AG09319 (cell line): ENCODE measurements around the gene DIP2C.

Experiments used
- DNase-seq: peaks from one replicate; pipeline ENCODE4 v3.0.0-alpha.2; 2010; ENCODE audit warnings: low read depth; ENCODE audit errors: extremely low read depth
- TF ChIP-seq, protein P1 (sequence below): IDR thresholded peaks from 2 replicates; pipeline ENCODE4 v1.5.1; 2011; ENCODE audit warnings: low read depth, mild to moderate bottlenecking, inconsistent platforms, low read length, moderate library complexity

Gene DIP2C

DNA sequence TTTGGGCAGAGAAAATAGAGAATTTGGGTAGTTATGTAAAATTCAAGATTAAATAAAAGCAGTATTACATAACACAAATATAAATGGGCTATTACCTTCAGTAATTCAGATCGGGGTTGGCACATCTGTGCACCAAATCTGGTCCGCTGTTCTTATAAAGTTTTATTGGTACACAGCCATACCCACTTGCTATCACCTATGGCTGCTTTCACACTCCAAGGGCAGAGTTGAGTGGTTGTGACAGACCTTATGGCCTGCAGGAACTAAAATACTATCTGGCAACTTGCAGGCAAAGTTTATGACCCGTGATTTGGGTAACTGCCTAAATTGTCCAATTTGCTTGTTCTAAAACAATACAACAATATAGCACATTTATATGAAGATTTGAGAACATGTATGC lies 249.3 kb downstream of the DIP2C start:
- DNase-seq: no peak
- TF ChIP-seq, protein P1, sequence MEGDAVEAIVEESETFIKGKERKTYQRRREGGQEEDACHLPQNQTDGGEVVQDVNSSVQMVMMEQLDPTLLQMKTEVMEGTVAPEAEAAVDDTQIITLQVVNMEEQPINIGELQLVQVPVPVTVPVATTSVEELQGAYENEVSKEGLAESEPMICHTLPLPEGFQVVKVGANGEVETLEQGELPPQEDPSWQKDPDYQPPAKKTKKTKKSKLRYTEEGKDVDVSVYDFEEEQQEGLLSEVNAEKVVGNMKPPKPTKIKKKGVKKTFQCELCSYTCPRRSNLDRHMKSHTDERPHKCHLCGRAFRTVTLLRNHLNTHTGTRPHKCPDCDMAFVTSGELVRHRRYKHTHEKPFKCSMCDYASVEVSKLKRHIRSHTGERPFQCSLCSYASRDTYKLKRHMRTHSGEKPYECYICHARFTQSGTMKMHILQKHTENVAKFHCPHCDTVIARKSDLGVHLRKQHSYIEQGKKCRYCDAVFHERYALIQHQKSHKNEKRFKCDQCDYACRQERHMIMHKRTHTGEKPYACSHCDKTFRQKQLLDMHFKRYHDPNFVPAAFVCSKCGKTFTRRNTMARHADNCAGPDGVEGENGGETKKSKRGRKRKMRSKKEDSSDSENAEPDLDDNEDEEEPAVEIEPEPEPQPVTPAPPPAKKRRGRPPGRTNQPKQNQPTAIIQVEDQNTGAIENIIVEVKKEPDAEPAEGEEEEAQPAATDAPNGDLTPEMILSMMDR: no peak

DNA sequence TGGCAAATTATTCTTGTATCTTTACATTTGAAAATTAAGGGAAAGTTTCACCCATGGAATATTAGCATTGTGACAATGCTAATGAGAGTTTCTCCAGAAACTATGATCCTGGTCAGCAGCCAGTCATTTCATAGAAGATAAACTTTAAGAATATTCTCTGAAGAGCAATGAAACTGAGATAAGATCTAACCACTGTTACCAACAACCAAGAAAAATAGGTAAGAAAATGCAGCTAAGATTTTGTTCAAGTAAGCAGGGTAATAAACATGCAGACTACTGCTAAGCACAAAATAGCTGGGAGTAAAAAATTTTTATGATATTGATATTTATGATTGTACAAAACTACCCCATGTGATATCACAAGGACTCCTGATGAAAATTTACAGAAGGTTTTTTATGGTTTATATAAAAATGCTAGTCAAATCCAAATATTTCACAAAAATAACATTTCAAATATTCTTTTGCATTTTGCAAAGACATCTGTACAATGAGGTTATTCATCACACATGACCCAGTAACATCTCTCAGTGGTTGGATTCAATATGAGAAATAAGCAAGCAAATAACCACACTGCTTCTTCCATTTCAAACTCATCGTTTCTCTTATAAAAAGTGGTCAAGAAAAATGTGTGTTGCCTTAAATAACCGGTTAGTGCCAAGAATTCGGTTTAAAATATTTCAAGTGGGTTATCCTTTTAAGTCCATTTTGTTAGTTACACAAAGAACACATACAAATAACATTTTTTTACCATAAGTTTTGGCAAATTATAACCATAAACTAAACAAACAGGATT lies 251.6 kb downstream of the DIP2C start:
- DNase-seq: no peak
- TF ChIP-seq, protein P1: no peak

DNA sequence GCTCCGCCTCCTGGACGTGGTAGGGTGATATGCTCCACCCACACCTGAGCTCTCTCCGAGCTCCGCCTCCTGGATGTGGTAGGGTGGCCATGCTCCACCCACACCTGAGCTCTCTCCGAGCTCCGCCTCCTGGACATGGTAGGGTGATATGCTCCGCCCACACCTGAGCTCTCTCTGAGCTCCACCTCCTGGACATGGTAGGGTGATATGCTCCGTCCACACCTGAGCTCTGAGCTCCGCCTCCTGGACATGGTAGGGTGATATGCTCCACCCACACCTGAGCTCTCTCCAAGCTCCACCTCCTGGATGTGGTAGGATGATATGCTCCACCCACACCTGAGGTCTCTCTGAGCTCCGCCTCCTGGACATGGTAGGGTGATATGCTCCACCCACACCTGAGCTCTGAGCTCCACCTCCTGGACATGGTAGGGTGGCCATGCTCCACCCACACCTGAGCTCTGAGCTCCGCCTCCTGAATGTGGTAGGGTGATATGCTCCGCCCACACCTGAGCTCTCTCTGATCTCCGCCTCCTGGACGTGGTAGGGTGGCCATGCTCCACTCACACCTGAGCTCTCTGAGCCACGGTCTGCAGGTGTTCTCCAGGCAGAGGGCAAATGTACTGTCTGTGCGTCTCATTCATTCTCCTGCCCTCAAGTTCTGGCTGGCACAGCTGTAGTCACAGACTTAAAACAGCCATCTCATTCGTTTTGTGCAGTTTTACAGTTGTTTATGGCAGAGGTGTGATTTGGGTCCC lies 252.4 kb downstream of the DIP2C start:
- TF ChIP-seq, protein P1: no peak
- no peak for DNase-seq

DNA sequence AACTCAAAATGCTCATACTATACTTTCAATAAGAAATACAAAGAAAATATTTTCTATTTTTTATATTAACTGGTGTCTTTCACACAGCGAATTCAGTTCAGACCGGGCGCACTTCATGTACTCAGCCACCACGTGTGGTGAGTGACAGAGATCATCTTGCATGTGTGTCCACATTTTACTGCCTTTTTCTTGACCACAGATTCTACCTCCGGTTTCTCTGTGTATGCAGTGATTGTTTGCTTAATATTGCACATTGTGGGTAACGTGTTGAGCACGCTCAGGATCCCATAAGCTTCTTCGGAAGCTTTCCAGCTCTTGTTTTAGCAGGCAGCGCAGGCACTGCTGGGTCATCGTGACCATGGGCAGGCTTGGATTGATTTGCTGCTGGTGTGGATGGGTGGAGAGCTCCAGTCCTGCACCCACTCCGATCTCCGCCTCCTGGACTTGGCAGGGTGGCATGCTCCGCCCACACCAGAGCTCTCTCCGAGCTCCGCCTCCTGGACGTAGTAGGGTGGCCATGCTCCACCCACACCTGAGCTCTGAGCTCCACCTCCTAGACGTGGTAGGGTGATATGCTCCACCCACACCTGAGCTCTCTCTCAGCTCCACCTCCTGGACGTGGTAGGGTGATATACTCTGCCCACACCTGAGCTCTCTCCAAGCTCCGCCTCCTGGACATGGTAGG lies 253.3 kb downstream of the DIP2C start:
- TF ChIP-seq, protein P1: no peak
- DNase-seq: no peak

DNA sequence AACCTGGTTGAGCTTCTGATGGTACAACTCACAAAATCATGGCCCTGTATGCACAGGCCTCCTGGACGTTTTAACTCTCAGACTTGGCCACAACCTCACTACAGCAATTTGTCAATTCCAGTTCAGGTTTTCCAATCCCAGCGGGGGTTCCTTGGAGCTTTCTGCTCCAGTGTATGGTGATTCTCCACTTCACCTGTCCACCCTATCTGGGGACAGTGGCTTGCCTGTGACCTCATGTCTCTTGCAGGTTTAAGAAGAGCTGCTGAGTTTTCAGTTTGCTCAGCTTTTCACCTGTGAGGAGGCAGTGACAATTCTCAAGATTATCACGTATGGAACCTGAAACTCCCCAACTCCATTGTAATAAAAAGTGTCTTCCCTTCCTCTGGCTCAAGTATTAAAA lies 254.1 kb downstream of the DIP2C start:
- TF ChIP-seq, protein P1: no peak
- DNase-seq: no peak

DNA sequence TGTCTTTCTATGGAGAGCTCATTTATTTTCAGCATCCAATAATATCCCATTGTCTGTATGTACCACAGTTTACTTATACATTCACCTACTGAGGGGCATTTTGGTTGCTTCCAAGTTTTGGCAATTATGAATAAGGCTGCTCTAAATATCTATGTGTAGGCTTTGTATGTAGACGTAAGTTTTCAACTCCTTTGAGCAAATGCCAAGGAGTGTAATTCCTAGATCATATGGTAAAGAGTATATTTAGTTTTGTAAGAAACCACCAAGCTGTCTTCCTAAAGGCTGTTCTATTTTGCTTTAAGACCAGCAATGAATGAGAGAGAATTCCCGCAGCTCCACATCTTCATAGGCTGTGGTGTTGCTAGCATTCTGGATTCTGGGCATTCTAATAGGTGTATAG lies 259.8 kb downstream of the DIP2C start:
- DNase-seq: no peak
- TF ChIP-seq, protein P1: no peak
